GM20000 (cell line): Measurements from ENCODE around the gene GPX4.

Experiments
- DNase-seq: peaks from one replicate; pipeline ENCODE4 v3.0.0; 2012; ENCODE audit warnings: low spot score
- TF ChIP-seq, protein P1 (sequence below): IDR thresholded peaks from 2 replicates; pipeline ENCODE4 v1.5.1; 2012; ENCODE audit warnings: mild to moderate bottlenecking, control low read depth; ENCODE audit errors: extremely low read depth, missing control alignments

The GPX4 gene

DNA sequence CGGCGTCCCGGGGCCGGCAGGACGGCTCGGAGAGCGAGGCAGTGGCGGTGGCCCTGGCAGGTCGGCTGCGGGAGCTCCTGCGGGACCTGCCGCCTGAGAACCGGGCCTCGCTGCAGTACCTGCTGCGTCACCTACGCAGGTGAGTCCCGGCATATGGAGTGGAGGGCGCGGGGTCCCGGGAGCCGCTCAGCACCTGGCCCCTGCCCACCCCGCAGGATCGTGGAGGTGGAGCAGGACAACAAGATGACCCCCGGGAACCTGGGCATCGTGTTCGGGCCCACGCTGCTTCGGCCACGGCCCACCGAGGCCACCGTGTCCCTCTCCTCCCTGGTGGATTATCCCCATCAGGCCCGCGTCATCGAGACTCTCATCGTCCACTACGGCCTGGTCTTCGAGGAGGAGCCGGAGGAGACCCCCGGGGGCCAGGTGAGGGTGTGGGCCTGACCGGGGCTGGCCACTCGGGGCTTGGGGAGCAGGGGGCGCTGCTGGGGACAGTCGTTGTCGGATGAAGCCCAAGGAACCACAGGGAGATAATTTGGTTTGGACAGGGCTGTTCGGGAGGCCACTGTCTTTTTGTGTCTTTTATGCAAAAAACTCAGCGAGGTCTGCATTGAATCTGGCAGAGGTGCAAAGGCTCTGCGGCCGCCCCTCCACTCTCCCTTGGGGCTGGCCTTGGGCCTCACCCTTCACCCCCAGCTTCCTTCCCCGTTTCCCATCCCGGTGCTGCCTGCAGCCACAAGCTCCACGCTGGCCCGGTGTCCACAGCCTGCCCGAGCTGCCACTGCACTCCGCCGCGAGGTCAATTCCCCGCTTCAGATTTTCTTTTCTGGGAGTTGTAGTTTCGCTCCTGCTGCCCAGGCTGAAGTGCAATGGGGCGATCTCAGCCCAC lies 20.6 kb upstream of the GPX4 start:
- TF ChIP-seq, protein P1, sequence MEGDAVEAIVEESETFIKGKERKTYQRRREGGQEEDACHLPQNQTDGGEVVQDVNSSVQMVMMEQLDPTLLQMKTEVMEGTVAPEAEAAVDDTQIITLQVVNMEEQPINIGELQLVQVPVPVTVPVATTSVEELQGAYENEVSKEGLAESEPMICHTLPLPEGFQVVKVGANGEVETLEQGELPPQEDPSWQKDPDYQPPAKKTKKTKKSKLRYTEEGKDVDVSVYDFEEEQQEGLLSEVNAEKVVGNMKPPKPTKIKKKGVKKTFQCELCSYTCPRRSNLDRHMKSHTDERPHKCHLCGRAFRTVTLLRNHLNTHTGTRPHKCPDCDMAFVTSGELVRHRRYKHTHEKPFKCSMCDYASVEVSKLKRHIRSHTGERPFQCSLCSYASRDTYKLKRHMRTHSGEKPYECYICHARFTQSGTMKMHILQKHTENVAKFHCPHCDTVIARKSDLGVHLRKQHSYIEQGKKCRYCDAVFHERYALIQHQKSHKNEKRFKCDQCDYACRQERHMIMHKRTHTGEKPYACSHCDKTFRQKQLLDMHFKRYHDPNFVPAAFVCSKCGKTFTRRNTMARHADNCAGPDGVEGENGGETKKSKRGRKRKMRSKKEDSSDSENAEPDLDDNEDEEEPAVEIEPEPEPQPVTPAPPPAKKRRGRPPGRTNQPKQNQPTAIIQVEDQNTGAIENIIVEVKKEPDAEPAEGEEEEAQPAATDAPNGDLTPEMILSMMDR, result no peak
- DNase-seq, result no peak

DNA sequence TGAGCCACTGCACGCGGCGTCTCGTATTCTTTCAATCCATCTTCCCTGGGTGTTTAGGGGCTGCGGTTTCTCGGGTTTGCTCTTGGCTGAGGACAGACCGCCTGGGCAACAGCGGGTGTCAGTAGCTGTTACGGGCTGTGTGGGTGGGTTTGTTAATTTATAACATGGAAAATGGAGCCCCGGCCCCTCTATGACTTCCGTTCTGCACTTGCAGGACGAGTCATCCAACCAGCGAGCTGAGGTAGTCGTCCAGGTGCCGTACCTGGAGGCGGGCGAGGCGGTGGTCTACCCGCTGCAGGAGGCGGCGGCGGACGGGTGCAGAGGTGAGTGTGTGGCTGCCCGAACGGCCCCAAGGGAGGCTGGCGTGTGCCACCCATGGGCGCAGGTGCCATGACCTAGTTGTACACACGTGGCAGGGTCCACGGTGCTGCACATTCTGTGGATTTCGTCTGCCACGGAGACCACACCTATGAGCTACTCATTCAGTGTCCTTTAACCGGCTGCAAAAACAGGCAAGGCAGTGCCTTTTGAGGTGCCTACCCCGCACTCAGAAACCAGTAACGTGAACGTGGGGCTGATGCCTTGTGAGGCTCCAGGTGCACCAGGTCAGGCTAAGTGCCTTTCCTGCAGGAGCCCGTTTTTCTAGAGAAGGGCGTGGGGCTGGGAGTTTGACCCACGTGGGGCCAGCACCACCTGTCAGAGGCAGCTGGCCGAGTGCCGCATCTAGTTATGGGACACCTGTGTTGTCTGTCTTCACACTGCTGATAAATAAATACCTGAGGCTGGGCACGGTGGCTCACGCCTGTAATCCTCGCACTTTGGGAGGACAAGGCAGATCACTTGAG lies 19.5 kb upstream of the GPX4 start:
- TF ChIP-seq, protein P1, result no peak
- DNase-seq, result no peak

DNA sequence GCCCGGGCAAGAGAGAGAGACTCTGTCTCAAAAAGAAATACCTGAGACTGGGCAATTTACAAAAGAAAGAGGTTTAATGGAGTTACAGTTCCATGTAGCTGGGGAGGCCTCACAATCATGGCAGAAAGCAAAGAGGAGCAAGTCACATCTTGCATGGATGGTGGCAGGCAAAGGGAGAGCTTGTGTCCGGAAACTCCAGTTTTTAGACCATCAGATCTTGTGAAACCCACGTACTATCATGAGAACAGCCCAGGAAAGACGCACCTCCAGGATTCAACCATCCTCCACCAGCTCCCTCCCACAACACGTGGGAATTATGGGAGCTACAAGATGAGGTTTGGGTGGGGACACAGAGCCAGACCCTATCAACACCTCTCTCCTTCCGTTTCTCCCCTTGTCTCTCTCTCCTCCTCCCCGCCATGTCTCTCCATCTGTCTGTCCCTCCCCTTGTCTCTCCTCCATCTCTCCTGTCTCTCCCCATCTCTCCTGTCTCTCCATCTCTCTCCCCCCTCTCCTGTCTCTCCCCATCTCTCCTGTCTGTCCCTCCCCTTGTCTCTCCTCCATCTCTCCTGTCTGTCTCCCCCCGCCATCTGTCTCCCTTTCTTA lies 18.6 kb upstream of the GPX4 start:
- no peak for DNase-seq
- TF ChIP-seq, protein P1, result no peak

DNA sequence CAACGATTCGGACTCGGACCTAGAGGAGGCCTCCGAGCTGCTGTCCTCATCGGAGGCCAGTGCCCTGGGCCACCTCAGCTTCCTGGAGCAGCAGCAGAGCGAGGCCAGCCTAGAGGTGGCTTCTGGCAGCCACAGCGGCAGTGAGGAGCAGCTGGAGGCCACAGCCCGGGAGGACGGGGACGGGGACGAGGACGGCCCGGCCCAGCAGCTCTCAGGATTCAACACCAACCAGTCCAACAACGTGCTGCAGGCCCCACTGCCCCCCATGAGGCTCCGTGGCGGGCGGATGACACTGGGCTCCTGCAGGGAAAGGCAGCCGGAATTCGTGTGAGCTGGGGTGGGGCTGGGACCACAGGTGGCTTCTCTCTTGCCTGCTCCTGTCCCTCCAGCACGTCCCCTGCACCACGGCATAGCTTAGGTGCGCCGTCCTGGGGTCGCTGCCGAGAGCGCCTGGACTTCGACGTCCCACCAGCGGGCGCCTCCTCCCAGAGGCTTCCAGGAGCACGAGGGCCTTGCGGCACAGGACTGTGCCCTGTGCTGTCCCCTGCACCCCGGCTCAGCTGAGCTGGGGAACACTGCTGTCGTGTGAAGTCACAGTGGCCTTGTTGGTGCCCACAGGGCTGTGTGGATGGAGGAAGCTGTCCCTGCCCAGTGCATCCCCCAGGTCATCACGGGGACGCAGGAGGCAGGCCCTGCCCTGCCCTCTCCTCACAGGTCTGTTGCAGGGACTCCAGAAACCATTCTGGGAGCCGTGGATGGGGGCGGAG lies 17.9 kb upstream of the GPX4 start:
- TF ChIP-seq, protein P1, result no peak
- DNase-seq, result no peak

DNA sequence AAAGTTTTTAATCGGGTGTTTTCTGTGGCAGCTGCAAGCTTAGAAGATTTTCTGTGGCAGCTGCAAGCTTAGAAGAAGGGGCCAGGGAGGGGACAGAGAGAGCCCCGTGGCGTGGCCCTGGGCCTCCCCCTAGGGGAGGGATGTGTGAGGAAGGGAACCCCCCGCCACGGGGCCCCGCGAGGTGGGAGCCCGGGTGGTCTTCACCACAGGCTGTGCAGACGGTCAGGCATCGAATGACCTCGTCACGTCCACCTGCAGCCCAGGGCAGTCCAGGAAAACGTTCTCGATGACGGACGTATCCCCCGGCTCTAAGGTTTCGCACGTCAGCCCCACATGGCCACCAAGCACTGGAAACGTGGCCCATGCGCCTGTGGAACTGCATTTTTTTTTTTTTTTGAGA lies 17.2 kb upstream of the GPX4 start:
- TF ChIP-seq, protein P1, result no peak
- no peak for DNase-seq

DNA sequence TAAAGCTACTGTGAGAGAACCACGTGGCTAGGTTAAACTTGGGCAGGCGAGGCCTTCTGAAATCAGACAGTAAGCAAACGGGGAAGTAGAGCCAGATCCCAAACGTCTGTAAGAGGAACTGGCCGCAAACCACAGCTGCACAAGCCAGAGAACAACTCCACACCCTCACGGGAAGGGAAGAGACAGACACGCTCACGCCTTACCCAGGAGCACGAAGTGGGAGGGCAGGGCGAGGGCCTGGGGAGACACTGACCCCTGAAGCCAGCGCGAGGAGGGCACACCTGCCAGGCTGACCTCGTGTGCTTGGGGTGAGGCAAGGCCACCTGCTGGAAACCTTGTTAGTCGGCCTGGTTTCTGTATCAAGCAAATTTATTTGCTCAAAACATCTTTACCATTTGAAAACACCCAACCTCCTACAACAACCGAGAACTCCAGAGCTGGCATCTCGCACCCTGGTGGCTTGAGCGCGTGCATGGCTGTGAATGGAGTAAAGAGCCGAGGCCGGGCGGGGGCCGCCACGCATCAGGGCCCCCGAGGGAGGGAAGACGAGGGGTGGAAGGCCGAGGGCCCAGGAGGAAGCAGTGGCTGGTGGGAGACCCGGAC lies 15.9 kb upstream of the GPX4 start:
- TF ChIP-seq, protein P1, result no peak
- DNase-seq, result no peak
